ENCODE measurements around the gene USP2.

DNA sequence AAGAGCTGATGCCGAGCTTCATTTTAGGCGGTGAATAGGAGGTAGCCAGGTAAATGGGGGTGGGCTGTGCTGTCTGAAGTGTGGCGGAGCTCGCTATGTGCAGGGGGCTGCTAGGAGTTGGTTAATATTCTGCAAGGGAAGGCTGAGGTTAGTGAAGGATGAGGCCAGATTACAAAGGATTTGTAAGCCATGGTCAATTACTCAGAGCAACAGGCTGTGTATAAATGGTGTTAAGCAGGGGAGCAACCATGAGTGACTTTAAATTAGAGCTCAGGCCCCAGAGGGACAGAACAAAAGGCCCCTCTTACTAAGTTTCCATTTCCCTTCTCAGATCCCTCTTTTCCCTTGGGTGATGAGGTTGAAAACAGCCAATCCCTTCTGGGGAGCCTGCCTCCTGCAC is 57.3 kb downstream of the USP2 start:
- TF ChIP-seq POLR2AphosphoS5 (IDR thresholded peaks at IDR 0.05) (no peak), POLR2A (IDR thresholded peaks at IDR 0.05) (no peak)
- TF ChIP-seq, protein P1, sequence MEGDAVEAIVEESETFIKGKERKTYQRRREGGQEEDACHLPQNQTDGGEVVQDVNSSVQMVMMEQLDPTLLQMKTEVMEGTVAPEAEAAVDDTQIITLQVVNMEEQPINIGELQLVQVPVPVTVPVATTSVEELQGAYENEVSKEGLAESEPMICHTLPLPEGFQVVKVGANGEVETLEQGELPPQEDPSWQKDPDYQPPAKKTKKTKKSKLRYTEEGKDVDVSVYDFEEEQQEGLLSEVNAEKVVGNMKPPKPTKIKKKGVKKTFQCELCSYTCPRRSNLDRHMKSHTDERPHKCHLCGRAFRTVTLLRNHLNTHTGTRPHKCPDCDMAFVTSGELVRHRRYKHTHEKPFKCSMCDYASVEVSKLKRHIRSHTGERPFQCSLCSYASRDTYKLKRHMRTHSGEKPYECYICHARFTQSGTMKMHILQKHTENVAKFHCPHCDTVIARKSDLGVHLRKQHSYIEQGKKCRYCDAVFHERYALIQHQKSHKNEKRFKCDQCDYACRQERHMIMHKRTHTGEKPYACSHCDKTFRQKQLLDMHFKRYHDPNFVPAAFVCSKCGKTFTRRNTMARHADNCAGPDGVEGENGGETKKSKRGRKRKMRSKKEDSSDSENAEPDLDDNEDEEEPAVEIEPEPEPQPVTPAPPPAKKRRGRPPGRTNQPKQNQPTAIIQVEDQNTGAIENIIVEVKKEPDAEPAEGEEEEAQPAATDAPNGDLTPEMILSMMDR (IDR thresholded peaks at IDR 0.05) = no peak
